ENCODE measurements around the gene RAD51B.

The RAD51B gene

GRCh38 chr14:68633131-68633991 is 813.8 kb downstream of the RAD51B start:
- ATAC-seq (ENCODE audit: low read depth), result no peak
- Histone ChIP-seq H3K4me1 (ENCODE audit: insufficient read depth, poor library complexity, severe bottlenecking) (no peaks in the 10 kb centered on the region), H3K27ac (ENCODE audit: poor library complexity, severe bottlenecking) (no peak overlapping the region), H3K36me3 (ENCODE audit: low read depth) (no peaks in the 10 kb centered on the region), H3K27me3 (ENCODE audit: insufficient read depth, poor library complexity, severe bottlenecking) (no peaks in the 10 kb centered on the region), H3K4me3 (ENCODE audit: severe bottlenecking) (no peak overlapping the region), H3K9me3 (ENCODE audit: severe bottlenecking) (no peaks in the 10 kb centered on the region)
- no peak for TF ChIP-seq CTCF (IDR thresholded peaks at IDR 0.05; ENCODE audit: poor library complexity, severe bottlenecking)
- no peak for DNase-seq (ENCODE audit: low spot score)

- DNase-seq (ENCODE audit: low spot score) (no peak), ATAC-seq (ENCODE audit: low read depth) (no peak)
- H3K36me3 ChIP-seq (ENCODE audit: low read depth), result no peaks in the 10 kb centered on the region
- no peak overlapping the region for H3K4me3 ChIP-seq (ENCODE audit: severe bottlenecking)
- no peaks in the 10 kb centered on the region for H3K27me3 ChIP-seq (ENCODE audit: insufficient read depth, poor library complexity, severe bottlenecking)
- no peaks in the 10 kb centered on the region for H3K4me1 ChIP-seq (ENCODE audit: insufficient read depth, poor library complexity, severe bottlenecking)
- no peaks in the 10 kb centered on the region for H3K9me3 ChIP-seq (ENCODE audit: severe bottlenecking)
- H3K27ac ChIP-seq (ENCODE audit: poor library complexity, severe bottlenecking), result no peak overlapping the region
- no peak for TF ChIP-seq CTCF (IDR thresholded peaks at IDR 0.05; ENCODE audit: poor library complexity, severe bottlenecking)
Measured at GRCh38 chr14:68634332-68634731, 814.8 kb downstream of the RAD51B start.

- Histone ChIP-seq H3K27ac (ENCODE audit: poor library complexity, severe bottlenecking) (no peak overlapping the region), H3K4me3 (ENCODE audit: severe bottlenecking) (no peak overlapping the region), H3K36me3 (ENCODE audit: low read depth) (no peaks in the 10 kb centered on the region), H3K9me3 (ENCODE audit: severe bottlenecking) (no peaks in the 10 kb centered on the region), H3K4me1 (ENCODE audit: insufficient read depth, poor library complexity, severe bottlenecking) (no peaks in the 10 kb centered on the region), H3K27me3 (ENCODE audit: insufficient read depth, poor library complexity, severe bottlenecking) (no peaks in the 10 kb centered on the region)
- ATAC-seq (ENCODE audit: low read depth) (no peak), DNase-seq (ENCODE audit: low spot score) (no peak)
- TF ChIP-seq CTCF (IDR thresholded peaks at IDR 0.05; ENCODE audit: poor library complexity, severe bottlenecking), result no peak
Measured at GRCh38 chr14:68634874-68635595, 815.5 kb downstream of the RAD51B start.

GRCh38 chr14:68636597-68636996 is 817.0 kb downstream of the RAD51B start:
- no peak for TF ChIP-seq CTCF (IDR thresholded peaks at IDR 0.05; ENCODE audit: poor library complexity, severe bottlenecking)
- no peaks in the 10 kb centered on the region for H3K4me1 ChIP-seq (ENCODE audit: insufficient read depth, poor library complexity, severe bottlenecking)
- H3K27me3 ChIP-seq (ENCODE audit: insufficient read depth, poor library complexity, severe bottlenecking), result no peaks in the 10 kb centered on the region
- H3K4me3 ChIP-seq (ENCODE audit: severe bottlenecking), result no peak overlapping the region
- ATAC-seq (ENCODE audit: low read depth) (no peak), DNase-seq (ENCODE audit: low spot score) (no peak)
- no peaks in the 10 kb centered on the region for H3K36me3 ChIP-seq (ENCODE audit: low read depth)
- H3K27ac ChIP-seq (ENCODE audit: poor library complexity, severe bottlenecking), result no peak overlapping the region
- no peaks in the 10 kb centered on the region for H3K9me3 ChIP-seq (ENCODE audit: severe bottlenecking)

Measured in RWPE2 (cell line).